Retinal pigment epithelial cell (primary cell): ENCODE data around the gene MISP3.

Experiments used
- DNase-seq: peaks from one replicate; pipeline ENCODE4 v3.0.0-alpha.2; 2010; ENCODE audit warnings: low read depth
- H3K4me3 ChIP-seq: 2 replicates; pipeline ENCODE4 v1.5.1; 2011; ENCODE audit warnings: mild to moderate bottlenecking, low read length, control low read depth, moderate library complexity
- TF ChIP-seq, protein P1 (sequence below): conservative IDR thresholded peaks from 2 replicates; pipeline ENCODE4 v1.5.1; 2011; ENCODE audit warnings: low read depth, low read length, control low read depth, inconsistent platforms

The MISP3 gene

DNA sequence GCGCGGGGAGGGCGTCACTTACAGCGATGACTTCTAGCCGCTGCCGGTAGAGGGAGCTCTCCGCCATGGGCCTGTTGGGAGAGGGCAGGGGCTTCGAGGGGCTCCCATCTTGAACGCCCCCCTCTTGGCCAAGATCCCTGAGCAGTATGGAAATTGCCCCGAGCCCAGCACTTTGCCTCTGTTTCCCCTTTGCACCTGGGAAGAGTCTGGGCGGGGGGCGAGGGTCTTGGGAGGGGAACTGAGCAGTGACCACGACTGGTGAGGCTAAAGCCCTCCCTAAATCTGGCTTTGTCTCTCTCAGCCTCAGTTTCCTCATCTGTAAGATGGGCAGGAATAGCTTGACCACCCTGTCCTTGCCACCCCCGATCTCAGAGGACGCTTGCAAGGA, 13.5 kb upstream of the MISP3 start:
- H3K4me3 ChIP-seq = no peak overlapping the region

GRCh38 chr19:14059652-14060155, 12.9 kb upstream of the MISP3 start:
- H3K4me3 ChIP-seq = no peak overlapping the region
- TF ChIP-seq, protein P1, sequence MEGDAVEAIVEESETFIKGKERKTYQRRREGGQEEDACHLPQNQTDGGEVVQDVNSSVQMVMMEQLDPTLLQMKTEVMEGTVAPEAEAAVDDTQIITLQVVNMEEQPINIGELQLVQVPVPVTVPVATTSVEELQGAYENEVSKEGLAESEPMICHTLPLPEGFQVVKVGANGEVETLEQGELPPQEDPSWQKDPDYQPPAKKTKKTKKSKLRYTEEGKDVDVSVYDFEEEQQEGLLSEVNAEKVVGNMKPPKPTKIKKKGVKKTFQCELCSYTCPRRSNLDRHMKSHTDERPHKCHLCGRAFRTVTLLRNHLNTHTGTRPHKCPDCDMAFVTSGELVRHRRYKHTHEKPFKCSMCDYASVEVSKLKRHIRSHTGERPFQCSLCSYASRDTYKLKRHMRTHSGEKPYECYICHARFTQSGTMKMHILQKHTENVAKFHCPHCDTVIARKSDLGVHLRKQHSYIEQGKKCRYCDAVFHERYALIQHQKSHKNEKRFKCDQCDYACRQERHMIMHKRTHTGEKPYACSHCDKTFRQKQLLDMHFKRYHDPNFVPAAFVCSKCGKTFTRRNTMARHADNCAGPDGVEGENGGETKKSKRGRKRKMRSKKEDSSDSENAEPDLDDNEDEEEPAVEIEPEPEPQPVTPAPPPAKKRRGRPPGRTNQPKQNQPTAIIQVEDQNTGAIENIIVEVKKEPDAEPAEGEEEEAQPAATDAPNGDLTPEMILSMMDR = no peak
- DNase-seq = no peak

More for the DNA sequence above, 13.5 kb upstream of the MISP3 start:
- no peak for DNase-seq
- TF ChIP-seq, protein P1 = peak; percentile 85

GRCh38 chr19:14061081-14061749, 11.4 kb upstream of the MISP3 start:
- TF ChIP-seq, protein P1 = no peak
- no peak overlapping the region for H3K4me3 ChIP-seq
- DNase-seq = no peak

DNA sequence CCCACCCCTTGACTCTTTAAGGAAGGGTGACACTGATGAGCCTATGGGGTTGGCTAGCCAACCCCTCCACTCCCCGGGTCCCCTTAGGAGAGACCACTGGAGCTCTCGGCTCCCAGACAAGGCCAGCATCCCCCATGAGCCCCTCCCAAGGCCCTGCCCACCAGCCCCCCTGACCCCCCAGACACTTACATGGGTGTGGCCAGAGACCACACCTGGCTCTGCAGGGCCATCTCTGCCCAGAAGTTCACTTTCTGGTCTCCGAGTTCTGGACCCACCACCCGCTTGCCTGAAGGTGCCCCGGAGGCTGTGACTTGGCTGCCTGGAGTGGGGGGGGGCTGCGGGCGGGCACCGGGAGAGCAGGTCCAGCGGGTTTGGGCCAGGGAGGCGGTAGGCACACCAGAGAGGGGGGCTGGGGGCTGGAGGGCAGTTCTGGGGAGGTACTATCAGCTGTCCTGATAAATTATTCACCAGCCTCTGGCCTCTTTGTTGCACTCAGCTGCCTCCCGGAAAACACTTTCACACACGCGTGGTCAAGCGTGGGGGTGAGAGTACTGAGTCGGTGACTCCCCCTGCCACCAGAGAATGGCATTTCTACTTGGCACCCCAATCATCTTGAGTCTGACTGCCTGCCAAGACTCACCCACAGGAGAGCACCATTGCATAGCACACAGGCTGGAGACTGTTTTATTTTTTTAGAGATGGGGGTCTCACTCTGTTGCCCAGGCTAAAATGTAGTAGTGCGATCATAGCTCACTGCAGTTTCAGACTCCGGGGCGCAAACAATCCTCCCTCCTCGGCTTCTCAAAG, 10.6 kb upstream of the MISP3 start, which contains the start of gene PALM3:
TSS of gene PALM3 (minus strand) at position 326 of the 807 bp plus-strand sequence. CDS start at position 230, 96 bp downstream.
- no peak within 1 kb of the TSS for H3K4me3 ChIP-seq
- DNase-seq = no peak
- TF ChIP-seq, protein P1 = no peak

DNA sequence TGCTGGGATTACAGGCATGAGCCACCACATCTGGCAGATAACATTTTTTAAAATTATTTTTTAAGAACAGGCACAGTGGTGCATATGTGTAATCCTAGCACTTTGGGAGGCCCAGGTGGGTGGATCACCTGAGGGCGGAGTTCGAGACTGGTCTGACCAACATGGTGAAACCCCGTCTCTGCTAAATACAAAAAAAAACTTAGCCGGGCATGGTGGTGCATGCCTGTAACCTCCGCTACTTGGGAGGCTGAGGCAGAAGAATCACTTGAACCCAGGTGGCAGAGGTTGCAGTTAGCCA, 10.1 kb upstream of the MISP3 start:
- no peak for DNase-seq
- no peak overlapping the region for H3K4me3 ChIP-seq
- TF ChIP-seq, protein P1 = no peak

DNA sequence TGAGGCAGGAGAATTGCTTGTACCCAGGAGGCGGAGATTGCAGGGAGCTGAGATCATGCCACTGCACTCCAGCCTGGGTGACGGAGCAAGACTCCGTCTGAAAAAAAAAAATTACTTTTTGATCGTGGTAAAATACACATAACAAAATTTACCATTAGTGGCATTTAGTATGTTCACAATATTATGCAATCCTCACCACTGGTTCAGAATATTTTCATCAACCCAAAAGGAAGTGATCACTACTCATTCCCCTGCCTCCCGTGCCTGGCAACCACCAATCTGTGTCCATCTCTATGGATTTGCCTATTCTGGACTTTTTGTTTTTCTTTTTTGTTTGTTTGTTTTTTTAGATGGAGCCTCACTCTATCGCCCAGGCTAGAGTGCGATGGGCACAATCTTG, 9.5 kb upstream of the MISP3 start:
- no peak overlapping the region for H3K4me3 ChIP-seq
- TF ChIP-seq, protein P1 = no peak
- no peak for DNase-seq
